GM18907 (cell line): ENCODE data around the gene ATP6V1B1.

Source experiments
- ATAC-seq: cut with Tn5 transposase; IDR thresholded peaks from one replicate; pipeline ENCODE4 v1.9.1; 2021; ENCODE audit warnings: mild to moderate bottlenecking, moderate library complexity; ENCODE audit not compliant: unreplicated experiment

The ATP6V1B1 gene

GRCh38 chr2:70926042-70926441, 9.7 kb upstream of the ATP6V1B1 start:
- ATAC-seq, result no peak

- no peak for ATAC-seq
Observed at GRCh38 chr2:70927138-70927537, 8.6 kb upstream of the ATP6V1B1 start.

GRCh38 chr2:70927641-70928040, 8.1 kb upstream of the ATP6V1B1 start:
- ATAC-seq, result no peak

DNA sequence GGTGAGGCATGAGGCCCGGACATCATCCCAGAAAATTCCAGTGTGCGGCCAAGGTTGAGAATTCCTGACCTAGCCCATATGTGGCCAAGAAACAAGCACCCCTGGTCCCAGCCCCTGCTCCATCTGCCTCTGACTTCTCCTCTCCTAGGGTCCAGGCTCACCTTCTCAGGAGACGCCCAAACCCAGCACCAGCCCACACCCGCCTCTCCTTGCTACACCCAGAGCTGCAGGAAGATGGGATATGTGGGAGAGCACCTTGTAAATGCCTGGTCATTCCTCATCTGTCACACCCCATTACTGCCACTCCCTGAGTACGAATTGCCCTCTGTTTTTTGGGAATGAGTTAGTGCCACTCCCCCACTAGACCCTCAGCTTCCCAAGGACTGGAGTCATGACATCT, 7.3 kb upstream of the ATP6V1B1 start:
- no peak for ATAC-seq

DNA sequence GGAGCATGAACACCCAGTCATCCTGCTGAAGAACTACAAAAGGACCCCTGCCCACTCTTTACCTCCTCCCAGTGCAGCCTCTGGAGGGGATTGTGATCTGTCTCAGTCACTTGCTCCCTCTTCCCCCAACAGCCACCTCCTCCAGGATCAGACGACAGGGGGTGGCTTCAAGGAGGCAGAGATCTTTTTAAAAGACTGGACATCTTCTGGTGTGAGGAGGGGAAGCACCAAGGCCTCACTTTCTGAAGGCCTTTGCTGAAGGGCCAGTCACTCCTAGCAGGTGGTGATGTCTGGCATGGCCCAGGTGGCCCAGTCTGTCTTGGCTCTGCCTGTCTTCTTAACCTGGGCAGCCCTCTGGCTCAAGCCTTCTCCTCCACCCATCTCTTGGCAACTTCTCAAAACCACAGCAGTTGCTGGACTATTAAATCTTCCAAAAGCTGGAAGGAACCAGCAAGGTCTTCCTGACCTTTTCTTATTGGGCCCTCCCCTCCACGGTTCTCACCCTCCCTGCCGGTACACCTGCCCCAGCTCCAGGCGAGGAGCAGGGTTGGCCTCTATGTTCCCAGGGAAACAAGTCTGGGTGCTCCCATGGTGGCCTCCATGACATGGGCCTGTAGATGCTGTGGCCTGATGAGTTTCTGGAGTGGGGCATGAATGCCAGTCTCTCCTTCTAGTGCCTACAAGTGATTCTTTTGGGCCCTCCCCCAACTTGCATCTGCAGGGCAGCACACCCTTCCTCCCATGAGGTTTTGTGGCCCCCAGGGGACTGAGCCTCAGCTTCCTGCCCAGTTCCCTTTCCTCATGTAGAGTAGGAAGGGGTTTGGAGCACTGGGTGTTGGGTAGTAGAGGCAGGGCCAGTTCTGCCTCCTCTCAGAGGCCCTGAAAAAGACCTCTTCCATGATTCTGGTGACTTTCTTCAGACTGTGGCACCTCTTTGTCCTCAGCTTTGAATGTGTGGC, 5.0 kb upstream of the ATP6V1B1 start:
- ATAC-seq, result no peak

DNA sequence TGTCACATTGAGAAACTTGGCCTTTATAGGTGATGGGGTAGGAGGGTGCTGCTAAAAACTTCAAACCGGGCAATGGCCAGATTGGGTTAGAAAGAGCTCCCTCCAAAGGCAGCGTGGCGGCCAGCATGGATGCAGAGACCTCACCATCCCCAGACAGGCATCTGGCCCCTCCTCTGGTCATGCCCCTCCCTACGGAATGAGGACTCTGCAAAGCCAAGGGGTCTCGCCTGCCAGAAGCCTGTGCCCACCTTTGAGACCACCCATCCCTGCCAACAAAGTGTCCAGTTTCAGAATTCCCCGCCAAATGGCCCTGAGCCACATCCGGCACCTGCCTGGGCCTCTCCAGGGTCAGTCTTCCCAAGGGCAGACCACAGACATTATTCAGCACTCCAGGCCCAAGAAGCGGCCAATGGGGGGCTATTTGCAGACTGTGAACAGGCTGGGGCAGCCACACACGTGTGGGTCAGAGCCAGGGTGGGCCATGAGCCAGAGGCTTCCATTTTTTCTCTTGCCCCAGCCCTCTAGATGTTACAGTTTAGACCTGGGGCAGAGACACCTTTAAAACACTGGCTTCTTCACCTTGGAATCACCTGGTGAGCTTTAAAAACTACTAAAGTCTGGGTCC, 4.2 kb upstream of the ATP6V1B1 start:
- no peak for ATAC-seq

GRCh38 chr2:70932631-70933230, 3.0 kb upstream of the ATP6V1B1 start:
- no peak for ATAC-seq

DNA sequence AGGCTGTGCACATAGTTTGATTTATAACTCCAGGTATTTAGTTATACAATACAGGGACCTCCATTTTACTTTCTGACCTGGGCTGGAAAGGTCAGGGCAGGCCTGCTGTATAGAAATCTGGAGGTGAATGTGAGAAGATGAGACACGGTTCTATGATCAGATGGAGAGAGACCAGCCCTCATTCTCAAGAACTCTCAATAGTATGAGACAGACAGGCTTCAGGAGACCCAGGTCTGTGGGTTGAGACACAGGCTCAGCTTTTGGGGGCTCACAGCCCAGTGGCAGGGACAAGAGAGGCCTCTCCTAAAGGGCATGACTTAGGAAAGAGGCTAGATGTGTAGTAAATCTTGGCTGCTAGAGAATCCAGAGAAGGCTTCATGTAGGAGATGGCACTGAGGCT, 719 bp upstream of the ATP6V1B1 start:
- ATAC-seq, result no peak

- ATAC-seq, result no peak
Observed at GRCh38 chr2:70936165-70936978, 672 bp downstream of the ATP6V1B1 start.

DNA sequence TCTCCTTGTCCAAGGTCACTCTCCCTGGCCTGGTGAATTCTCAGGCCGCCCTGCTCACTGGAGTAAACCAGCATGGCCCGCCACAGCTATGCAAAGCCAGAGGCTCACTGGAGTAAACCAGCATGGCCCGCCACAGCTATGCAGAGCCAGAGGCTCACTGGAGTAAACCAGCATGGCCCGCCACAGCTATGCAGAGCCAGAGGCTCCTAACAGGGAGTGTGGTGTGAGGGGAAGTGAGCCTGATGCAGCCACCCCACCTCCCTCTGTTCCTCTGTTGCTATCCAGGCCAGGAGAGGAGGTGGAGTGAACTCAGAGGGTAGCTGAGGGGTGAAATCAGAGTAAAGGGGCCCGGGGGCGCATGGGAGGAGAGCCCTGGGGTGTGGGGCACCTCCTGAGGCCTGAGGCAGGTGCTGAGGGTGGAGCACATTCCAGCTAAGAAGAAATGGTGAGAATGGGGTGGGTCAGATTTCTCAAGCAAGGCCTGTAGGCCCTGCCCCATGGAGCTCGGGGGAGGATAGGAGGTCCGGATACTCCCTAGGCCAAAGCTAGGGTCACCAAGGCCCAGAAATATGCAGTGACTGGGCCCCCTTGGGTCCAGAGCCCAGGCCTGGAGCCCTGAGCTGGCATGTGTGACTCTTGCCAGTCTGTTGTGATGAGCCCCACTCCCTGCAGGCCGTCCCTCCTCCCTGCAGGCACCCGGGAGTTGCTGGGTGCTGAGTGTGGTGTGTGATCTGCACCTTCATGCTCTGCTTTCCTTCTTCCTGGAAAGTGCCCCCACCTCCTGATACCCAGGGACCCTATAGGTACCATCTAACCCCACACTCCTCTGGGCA, 1.5 kb downstream of the ATP6V1B1 start:
- no peak for ATAC-seq

GRCh38 chr2:70937866-70938585, 2.3 kb downstream of the ATP6V1B1 start:
- no peak for ATAC-seq

DNA sequence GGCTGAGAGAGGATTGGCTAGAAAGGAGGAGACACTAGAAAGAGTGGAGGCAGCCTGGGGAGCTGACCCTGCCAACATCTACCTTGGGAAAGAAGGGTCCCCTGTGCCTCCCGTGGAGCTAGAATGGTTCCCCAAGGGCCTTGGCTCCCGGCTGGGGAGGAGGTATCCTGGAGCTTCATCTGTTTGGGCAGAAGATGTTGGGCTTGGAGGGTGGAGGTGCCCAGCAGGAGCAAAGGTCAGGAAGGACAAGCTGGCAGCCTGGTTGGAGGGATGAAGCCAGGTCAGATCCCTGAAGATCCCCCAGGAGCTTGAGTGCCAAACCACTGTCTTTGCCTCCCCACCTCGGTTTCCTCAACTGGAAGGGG, 2.9 kb downstream of the ATP6V1B1 start:
- no peak for ATAC-seq

GRCh38 chr2:70939001-70939838, 3.5 kb downstream of the ATP6V1B1 start:
- ATAC-seq, result no peak

DNA sequence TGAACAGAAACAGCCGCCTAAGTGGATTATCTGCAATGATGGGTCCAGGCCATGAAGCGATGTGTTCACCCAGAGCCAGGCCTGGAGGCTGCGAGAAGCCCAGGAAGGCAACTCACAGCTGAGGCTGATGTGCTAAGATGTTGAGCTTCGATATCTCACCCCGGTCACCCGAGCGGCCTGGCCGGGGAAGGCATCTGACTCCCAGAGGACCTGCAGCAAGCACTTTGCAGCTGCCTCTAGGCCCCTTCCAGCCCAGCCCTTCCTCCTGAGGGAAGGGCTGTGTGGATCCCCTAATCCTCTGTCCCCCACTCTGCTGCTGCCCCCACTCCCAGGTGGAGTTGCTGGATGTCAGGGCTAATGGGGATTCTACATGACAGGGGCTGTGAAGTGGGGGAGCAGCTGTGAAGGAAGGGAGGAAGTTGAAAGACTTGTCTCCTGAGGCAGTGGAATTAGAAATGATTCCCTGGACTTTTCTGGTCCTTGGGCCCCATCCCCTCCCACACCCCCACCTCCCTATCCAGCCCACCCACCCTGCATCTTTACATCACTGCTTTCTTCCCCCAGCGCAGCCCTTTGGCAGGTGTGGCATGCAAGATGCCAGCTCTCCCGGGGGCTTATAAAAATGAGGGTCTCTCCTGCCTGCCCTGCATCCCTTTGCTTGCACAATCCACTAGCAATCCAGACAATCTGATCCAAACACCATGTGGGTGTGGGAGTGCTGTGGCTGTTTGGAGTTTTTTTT, 4.3 kb downstream of the ATP6V1B1 start:
- ATAC-seq, result no peak

GRCh38 chr2:70941186-70941585, 5.5 kb downstream of the ATP6V1B1 start:
- no peak for ATAC-seq

- no peak for ATAC-seq
Observed at GRCh38 chr2:70941701-70942100, 6.0 kb downstream of the ATP6V1B1 start.

DNA sequence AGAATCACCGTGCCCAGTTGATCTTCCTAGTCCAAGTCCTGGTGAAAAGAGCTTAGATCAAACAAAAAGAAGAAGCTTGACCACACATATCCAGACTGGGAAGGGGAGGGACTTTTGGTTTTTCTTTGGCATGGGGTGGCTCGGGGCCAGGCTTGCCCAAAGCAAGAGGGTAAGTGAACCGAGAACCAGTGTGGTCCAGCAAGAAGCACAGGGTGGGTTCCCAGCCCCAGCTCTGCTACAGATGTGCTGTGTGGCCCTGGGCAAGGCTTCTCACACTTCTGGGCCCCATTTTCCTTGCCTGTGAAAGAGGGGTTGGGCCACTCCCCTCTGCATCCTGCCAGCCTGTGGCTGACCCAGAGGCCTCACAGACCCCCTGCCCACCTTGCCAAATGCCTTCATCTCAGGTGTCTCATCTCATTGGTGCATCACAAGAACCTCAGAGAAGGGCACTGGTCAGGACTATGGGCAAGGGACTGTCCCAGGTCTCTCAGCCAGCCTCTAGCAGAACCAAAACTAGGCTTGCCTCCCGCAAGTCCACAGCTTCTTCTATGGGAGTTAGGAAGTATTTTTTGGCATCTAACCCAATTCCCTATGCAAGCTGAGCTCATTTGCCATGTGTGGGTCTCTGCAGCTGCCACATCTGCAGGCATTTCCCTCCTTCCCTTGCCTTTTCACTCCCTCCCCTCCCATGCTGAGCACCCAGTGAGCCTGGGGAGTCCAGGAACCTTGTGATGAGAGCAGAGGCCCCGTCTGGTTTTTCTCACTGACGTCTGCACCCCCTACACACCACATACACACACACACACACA, 6.9 kb downstream of the ATP6V1B1 start:
- no peak for ATAC-seq
